K562 treated with DMSO at 1 percent for 12 hours (cell line): ENCODE measurements around the gene SLC17A3. TPM values are rescaled to one million over a fixed set of nuclear protein-coding genes. Genes with fewer than 3 reads are reported as not detected.

Experiments
- total RNA-seq: library from RNA; unstranded; fragments of 300-600 nt; gene quantifications from 2 replicates; pipeline ENCODE4 v1.2.3, GENCODE V29; 2022; ENCODE audit not compliant: insufficient read depth

The SLC17A3 gene, protein sequence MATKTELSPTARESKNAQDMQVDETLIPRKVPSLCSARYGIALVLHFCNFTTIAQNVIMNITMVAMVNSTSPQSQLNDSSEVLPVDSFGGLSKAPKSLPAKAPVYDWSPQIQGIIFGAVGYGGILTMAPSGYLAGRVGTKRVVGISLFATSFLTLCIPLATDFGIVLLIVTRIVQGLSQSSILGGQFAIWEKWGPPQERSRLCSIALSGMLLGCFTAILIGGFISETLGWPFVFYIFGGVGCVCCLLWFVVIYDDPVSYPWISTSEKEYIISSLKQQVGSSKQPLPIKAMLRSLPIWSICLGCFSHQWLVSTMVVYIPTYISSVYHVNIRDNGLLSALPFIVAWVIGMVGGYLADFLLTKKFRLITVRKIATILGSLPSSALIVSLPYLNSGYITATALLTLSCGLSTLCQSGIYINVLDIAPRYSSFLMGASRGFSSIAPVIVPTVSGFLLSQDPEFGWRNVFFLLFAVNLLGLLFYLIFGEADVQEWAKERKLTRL
- not detected in 2 replicates for total RNA-seq

DNA sequence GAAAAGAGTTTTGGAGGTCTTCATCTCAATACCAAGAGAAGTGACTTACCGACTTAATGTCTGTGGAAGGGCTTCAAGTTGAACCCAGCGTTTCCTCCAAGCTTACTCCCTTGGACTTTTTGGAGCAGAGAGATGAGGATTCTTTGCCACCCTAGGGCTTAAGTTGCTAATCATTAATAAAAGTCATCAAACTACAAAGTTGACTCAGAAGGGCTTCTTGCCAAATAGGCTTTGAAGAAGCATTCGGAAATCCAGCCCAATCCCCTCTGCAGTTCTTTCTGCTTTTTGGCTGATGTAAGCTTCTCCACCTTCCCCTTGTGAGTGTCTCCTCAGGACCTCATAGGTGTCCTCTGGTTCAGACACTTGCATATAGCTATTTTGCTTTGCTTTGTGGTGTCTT is at the start of gene SLC17A3:
SLC17A3 (minus strand) TSS at position 126 of the 400 bp plus-strand sequence. CDS start 5,856 bp downstream, outside the sequence.

DNA sequence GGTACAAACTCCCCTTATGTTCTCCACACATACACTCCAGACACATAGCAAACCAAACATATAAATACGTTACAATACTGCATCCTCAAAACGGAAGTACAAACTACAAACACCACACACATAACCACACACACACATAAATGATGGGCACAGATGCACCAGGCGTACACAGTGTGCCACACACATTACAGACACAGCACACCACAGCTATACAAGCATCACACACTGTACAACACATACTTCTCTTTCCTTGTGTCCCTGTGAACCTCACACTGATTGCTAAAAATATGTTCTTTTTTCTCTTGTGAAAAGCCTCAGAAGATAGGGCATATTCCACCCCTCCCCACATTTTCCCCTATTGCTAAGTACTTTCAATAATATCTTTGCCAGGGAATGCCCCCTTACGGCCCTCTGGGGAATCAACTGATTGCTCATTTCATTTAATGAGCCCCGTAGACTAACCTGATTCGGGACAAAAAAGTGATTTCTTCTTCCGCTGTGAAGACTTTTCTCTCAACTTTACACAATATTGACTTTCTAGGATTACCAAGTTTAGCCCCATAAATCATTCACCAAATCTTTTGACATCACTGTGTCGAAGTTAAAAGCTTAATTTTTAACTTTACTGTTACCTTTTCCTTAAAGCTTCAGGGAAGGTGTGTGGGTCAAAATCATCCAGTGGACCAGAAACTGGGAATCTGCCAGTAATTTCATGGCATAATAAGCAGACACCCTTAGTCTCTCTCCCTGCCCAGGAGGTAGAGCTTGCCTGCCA is 42.3 kb downstream of the SLC17A3 start, which contains the start of gene SLC17A1:
SLC17A1 (minus strand) TSS at position 521 of the 775 bp plus-strand sequence. CDS start 1,495 bp downstream, outside the sequence.

Other genes with a start within 250 kb of the SLC17A3 start
- gene SCGN, start 222.0 kb downstream of the SLC17A3 start, total RNA-seq: not detected in 2 replicates
- not detected in 2 replicates for gene SLC17A4, start 119.5 kb downstream of the SLC17A3 start, total RNA-seq
- not detected in 2 replicates for gene SLC17A1, start 42.2 kb downstream of the SLC17A3 start, total RNA-seq
- gene SLC17A2, start 56.4 kb upstream of the SLC17A3 start, total RNA-seq: not detected in 2 replicates
- gene TRIM38, start 88.6 kb upstream of the SLC17A3 start, total RNA-seq: 4.5 and 10.0 TPM in 2 replicates
- 0.89 and 1.5 TPM in 2 replicates for gene HFE, start 213.2 kb upstream of the SLC17A3 start, total RNA-seq